SH-SY5Y (cell line): Measurements from ENCODE around the gene BRD4.

Source experiments
- GATA2 ChIP-seq: IDR thresholded peaks from 2 replicates; pipeline ENCODE4 v1.6.1; 2011; ENCODE audit warnings: mild to moderate bottlenecking, low read depth, low read length
- GATA3 ChIP-seq: IDR thresholded peaks from 2 replicates; pipeline ENCODE4 v1.6.1; 2011; ENCODE audit warnings: low read depth, mild to moderate bottlenecking, low read length, moderate library complexity

DNA sequence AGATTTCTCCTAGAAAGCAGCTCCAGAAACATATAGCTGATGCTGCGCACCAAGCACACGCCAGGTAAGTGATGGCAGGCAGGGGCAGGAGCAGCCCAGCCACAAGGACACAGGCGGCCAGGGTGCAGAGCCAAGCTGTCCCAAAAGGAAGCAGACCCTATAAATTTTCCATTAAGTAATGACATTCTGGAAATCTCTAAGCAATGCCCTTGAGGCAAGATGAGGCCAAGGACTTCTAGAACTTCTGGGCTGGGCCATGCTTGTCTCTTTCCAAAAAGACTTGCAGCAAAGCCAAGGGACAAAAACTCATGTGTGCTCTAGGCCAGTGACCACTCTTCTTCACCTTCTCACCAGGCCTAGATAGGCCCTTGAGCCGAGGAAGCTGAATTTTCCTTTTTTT, 57.9 kb downstream of the BRD4 start:
- TF ChIP-seq GATA3 (no peak), GATA2 (no peak)
